WTC11 (cell line): ENCODE results near the gene CAPZB. TPM values are rescaled to one million over a fixed set of nuclear protein-coding genes. Genes with fewer than 3 reads are reported as not detected.
A peak's percentile ranks its signal among the peaks of the same experiment; 100 is the strongest.
"Not testable (repeated sequence)": the region's sequence is repeated elsewhere in the genome, so short reads cannot be mapped to it uniquely, and the experiment has no call there.

Experiments
- ATAC-seq: fragments of 200-7000 bp; cut with Tn5 transposase; 2 replicates; pipeline ENCODE4 v1.10.0; 2021; ENCODE audit warnings: mild to moderate bottlenecking, moderate library complexity
- CTCF ChIA-PET: fragments of 300-600 bp; sonication (Branson Sonifier 250); formaldehyde crosslinking; loops from one replicate; lab custom pipeline; 2021; ENCODE audit warnings: antibody characterized with exemption; lab: Charles Lee
- POLR2A ChIA-PET: fragments of 350-600 bp; sonication (Branson Sonifier 250); formaldehyde crosslinking; loops from one replicate; lab custom pipeline; 2021; ENCODE audit warnings: antibody characterized with exemption; lab: Charles Lee
- DNase-seq: peaks from one replicate; pipeline ENCODE4 v3.0.0; 2021; ENCODE audit warnings: low spot score
- H3K27ac Mint-ChIP-seq: 2 replicates; pipeline ENCODE4 v1.8.0; 2021; ENCODE audit warnings: mixed read lengths
- H3K27me3 Mint-ChIP-seq: 2 replicates; pipeline ENCODE4 v1.8.0; 2021; ENCODE audit warnings: low read depth, mild to moderate bottlenecking, moderate library complexity, mixed read lengths
- H3K36me3 Mint-ChIP-seq: 2 replicates; pipeline ENCODE4 v1.8.0; 2021; ENCODE audit warnings: mixed read lengths
- H3K4me1 Mint-ChIP-seq: 2 replicates; pipeline ENCODE4 v1.8.0; 2022; ENCODE audit warnings: mixed read lengths
- H3K4me3 Mint-ChIP-seq: 2 replicates; pipeline ENCODE4 v1.8.0; 2021; ENCODE audit warnings: mild to moderate bottlenecking, moderate library complexity, mixed read lengths
- H3K9me3 Mint-ChIP-seq: 2 replicates; pipeline ENCODE4 v1.8.0; 2021; ENCODE audit warnings: mixed read lengths
- CREB1 ChIP-seq: sonication (generic); formaldehyde crosslinking; IDR thresholded peaks from 2 replicates; pipeline ENCODE4 v1.8.0; 2023; ENCODE audit warnings: mild to moderate bottlenecking, missing genetic modification reagents
- FOXJ3 ChIP-seq: sonication (generic); formaldehyde crosslinking; IDR thresholded peaks from 2 replicates; pipeline ENCODE4 v1.9.0; 2021; ENCODE audit warnings: missing genetic modification reagents, mild to moderate bottlenecking, borderline replicate concordance
- IRF2 ChIP-seq: sonication (generic); formaldehyde crosslinking; IDR thresholded peaks from 2 replicates; pipeline ENCODE4 v1.8.0; 2022; ENCODE audit warnings: low read depth, missing genetic modification reagents, borderline replicate concordance
- JUN ChIP-seq: sonication (generic); formaldehyde crosslinking; IDR thresholded peaks from 2 replicates; pipeline ENCODE4 v1.8.0; 2023; ENCODE audit warnings: mild to moderate bottlenecking, missing genetic modification reagents
- MYBL2 ChIP-seq: sonication (generic); formaldehyde crosslinking; IDR thresholded peaks from 2 replicates; pipeline ENCODE4 v1.8.1; 2023; ENCODE audit warnings: mild to moderate bottlenecking, moderate library complexity, missing genetic modification reagents
- NFE2L1 ChIP-seq: sonication (generic); formaldehyde crosslinking; IDR thresholded peaks from 2 replicates; pipeline ENCODE4 v1.8.1; 2023; ENCODE audit warnings: missing genetic modification reagents
- NFYB ChIP-seq: sonication (generic); formaldehyde crosslinking; conservative IDR thresholded peaks from 2 replicates; pipeline ENCODE4 v1.8.0; 2022; ENCODE audit warnings: low read depth, missing genetic modification reagents
- SP1 ChIP-seq: sonication (generic); formaldehyde crosslinking; conservative IDR thresholded peaks from 2 replicates; pipeline ENCODE4 v1.8.1; 2022; ENCODE audit warnings: missing genetic modification reagents
- TEAD4 ChIP-seq: sonication (generic); formaldehyde crosslinking; IDR thresholded peaks from 2 replicates; pipeline ENCODE4 v1.8.0; 2022; ENCODE audit warnings: mild to moderate bottlenecking, missing genetic modification reagents
- ZNF121 ChIP-seq: sonication (generic); formaldehyde crosslinking; IDR thresholded peaks from 2 replicates; pipeline ENCODE4 v1.8.0; 2023; ENCODE audit warnings: missing genetic modification reagents
- ZNF138 ChIP-seq: sonication (generic); formaldehyde crosslinking; conservative IDR thresholded peaks from 2 replicates; pipeline ENCODE4 v1.8.1; 2022; ENCODE audit warnings: mild to moderate bottlenecking, moderate library complexity, missing genetic modification reagents
- ZNF232 ChIP-seq: sonication (generic); formaldehyde crosslinking; IDR thresholded peaks from 2 replicates; pipeline ENCODE4 v1.8.0; 2022; ENCODE audit warnings: mild to moderate bottlenecking, missing genetic modification reagents
- ZNF416 ChIP-seq: fragments of 250-450 bp; sonication (Bioruptor Pico); IDR thresholded peaks from 2 replicates; pipeline ENCODE4 v1.9.0; 2021; ENCODE audit warnings: mild to moderate bottlenecking, inconsistent platforms
- total RNA-seq: library from RNA; stranded (reverse); gene quantifications from 3 replicates; pipeline ENCODE4 v1.2.3, GENCODE V29; 2021
- TF ChIP-seq, protein P1 (sequence below): sonication (generic); formaldehyde crosslinking; IDR thresholded peaks from 2 replicates; pipeline ENCODE4 v1.8.0; 2022; ENCODE audit warnings: mild to moderate bottlenecking, missing genetic modification reagents
- TF ChIP-seq, protein P2 (sequence below): sonication (generic); formaldehyde crosslinking; IDR thresholded peaks from 2 replicates; pipeline ENCODE4 v1.8.1; 2023; ENCODE audit warnings: mild to moderate bottlenecking, missing genetic modification reagents, borderline replicate concordance
- TF ChIP-seq, protein P3 (sequence below): sonication (generic); formaldehyde crosslinking; IDR thresholded peaks from 2 replicates; pipeline ENCODE4 v1.8.1; 2022; ENCODE audit warnings: mild to moderate bottlenecking, moderate library complexity, missing genetic modification reagents
- TF ChIP-seq, protein P4 (sequence below): sonication (generic); formaldehyde crosslinking; IDR thresholded peaks from 2 replicates; pipeline ENCODE4 v1.8.0; 2022; ENCODE audit warnings: missing genetic modification reagents
- TF ChIP-seq, protein P5 (sequence below): sonication (generic); formaldehyde crosslinking; IDR thresholded peaks from 2 replicates; pipeline ENCODE4 v1.8.0; 2023; ENCODE audit warnings: missing genetic modification reagents

The CAPZB gene
- total RNA-seq, 1 experiment from 2014 or later, result 348 TPM

DNA sequence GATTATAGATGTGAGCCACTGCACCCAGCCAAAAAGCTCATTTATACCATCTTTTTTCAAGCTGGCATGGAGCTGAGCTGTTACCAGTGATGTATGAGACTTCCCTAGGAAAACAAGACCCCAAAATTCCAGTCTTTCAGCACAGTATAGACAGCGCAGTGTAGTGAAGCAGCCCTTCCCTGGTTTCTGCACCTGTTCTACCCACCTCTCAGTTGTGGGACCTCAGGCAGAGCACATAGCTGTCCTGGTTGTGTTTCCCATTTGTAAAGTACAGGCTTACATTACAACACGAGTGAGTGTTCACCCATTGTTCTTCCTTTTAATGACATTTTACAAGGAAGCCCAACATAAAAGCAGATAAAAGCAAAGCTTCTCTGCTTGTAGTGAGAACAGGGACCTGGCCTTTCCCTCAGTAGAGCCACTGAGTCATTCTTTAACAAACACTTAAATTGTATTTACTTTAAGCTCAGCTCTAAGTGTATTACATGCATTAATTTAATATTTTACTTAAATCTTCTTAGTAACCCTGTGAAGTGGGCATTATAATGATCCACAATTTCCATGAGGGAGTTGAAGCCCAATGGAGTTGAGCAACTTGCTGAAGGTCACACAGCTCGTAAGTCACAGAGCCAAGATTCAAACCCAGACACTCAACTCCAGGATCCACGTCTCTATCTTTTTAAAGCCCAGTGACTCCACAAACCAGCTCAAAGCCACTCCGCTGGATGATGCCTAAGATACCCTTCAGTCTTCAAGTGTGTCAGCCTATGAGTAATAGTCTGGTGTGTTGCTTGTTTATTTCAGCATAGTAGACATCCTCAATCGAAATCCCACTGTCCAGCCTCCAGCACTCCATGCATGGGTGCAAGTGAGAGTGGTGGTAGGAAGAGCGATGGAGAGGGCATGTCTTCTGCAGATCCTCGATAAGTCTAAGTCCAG lies 40.5 kb upstream of the CAPZB start (continued):
- TF ChIP-seq, protein P1, sequence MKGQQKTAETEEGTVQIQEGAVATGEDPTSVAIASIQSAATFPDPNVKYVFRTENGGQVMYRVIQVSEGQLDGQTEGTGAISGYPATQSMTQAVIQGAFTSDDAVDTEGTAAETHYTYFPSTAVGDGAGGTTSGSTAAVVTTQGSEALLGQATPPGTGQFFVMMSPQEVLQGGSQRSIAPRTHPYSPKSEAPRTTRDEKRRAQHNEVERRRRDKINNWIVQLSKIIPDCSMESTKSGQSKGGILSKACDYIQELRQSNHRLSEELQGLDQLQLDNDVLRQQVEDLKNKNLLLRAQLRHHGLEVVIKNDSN (CRISPR knock-in tag), result no peak
- TF ChIP-seq, protein P2, sequence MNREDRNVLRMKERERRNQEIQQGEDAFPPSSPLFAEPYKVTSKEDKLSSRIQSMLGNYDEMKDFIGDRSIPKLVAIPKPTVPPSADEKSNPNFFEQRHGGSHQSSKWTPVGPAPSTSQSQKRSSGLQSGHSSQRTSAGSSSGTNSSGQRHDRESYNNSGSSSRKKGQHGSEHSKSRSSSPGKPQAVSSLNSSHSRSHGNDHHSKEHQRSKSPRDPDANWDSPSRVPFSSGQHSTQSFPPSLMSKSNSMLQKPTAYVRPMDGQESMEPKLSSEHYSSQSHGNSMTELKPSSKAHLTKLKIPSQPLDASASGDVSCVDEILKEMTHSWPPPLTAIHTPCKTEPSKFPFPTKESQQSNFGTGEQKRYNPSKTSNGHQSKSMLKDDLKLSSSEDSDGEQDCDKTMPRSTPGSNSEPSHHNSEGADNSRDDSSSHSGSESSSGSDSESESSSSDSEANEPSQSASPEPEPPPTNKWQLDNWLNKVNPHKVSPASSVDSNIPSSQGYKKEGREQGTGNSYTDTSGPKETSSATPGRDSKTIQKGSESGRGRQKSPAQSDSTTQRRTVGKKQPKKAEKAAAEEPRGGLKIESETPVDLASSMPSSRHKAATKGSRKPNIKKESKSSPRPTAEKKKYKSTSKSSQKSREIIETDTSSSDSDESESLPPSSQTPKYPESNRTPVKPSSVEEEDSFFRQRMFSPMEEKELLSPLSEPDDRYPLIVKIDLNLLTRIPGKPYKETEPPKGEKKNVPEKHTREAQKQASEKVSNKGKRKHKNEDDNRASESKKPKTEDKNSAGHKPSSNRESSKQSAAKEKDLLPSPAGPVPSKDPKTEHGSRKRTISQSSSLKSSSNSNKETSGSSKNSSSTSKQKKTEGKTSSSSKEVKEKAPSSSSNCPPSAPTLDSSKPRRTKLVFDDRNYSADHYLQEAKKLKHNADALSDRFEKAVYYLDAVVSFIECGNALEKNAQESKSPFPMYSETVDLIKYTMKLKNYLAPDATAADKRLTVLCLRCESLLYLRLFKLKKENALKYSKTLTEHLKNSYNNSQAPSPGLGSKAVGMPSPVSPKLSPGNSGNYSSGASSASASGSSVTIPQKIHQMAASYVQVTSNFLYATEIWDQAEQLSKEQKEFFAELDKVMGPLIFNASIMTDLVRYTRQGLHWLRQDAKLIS (CRISPR knock-in tag), result no peak
- no peak for TF ChIP-seq SP1 (CRISPR knock-in tag)
- TF ChIP-seq, protein P3, sequence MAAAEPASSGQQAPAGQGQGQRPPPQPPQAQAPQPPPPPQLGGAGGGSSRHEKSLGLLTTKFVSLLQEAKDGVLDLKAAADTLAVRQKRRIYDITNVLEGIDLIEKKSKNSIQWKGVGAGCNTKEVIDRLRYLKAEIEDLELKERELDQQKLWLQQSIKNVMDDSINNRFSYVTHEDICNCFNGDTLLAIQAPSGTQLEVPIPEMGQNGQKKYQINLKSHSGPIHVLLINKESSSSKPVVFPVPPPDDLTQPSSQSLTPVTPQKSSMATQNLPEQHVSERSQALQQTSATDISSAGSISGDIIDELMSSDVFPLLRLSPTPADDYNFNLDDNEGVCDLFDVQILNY (CRISPR knock-in tag), result no peak
- TF ChIP-seq TEAD4 (CRISPR knock-in tag), result no peak
- TF ChIP-seq NFE2L1 (CRISPR knock-in tag), result no peak
- TF ChIP-seq MYBL2 (CRISPR knock-in tag), result no peak
- TF ChIP-seq ZNF121 (CRISPR knock-in tag), result no peak

DNA sequence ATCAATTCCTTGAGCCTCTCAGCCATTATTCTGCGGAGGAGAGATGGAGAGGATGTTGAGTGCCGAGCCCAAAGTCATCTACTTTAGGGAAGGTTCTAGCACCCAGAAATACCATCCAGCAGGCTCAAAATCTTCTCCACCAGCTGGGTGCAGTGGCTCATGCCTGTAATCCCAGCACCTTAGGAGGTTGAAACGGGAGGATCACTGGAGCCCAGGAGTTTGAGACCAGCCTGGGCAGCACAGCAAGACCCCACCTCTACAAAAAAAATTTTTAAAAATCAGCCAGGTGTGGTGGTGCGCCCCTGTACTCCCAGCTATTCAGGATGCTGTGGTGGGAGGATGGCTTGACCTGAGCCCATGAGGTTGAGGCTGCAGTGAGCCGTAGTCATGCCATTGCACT lies 39.5 kb upstream of the CAPZB start:
- no peak overlapping the region for H3K4me3 Mint-ChIP-seq
- H3K27ac Mint-ChIP-seq, result no peak overlapping the region
- no peak for ATAC-seq
- CTCF ChIA-PET, result interaction anchor here (1.3 kb wide), 1 partner anchor 37 kb away, joined by 3 read pairs; no protein-coding TSS in a partner anchor
- H3K27me3 Mint-ChIP-seq, result 0 out of 2 replicates have a peak, but pooled peaks cover 4% of the 10 kb centered on the region
- TF ChIP-seq ZNF121 (CRISPR knock-in tag) (peak; percentile 65; the same call in 1 of the 2 replicates), ZNF232 (CRISPR knock-in tag) (no peak)
- POLR2A ChIA-PET, result no interaction called here
- no peaks in the 10 kb centered on the region for H3K4me1 Mint-ChIP-seq
- no peak for DNase-seq
- H3K9me3 Mint-ChIP-seq, result peaks cover 9% of the 10 kb centered on the region
- peaks cover 3% of the 10 kb centered on the region for H3K36me3 Mint-ChIP-seq

DNA sequence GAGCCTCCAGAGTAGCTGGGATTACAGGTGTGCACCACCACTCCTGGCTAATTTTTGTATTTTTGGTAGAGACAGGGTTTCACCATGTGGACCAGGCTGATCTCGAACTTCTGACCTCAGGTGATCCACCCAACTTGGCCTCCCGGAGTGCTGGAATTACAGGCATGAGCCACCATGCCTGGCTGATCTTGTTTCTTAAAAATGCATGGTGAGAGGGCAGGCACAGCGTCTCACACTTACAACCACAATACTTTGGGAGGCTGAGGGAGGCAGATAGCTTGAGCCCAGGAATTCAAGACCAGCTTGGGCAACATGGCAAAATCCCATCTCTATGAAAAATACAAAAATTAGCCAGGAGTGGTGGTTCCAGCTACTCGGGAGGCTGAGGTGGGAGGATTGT lies 37.2 kb upstream of the CAPZB start:
- CTCF ChIA-PET, POLR2A ChIA-PET, H3K4me3 Mint-ChIP-seq, H3K4me1 Mint-ChIP-seq, DNase-seq, H3K27me3 Mint-ChIP-seq, H3K27ac Mint-ChIP-seq, H3K36me3 Mint-ChIP-seq, ATAC-seq: not testable (repeated sequence)
- H3K9me3 Mint-ChIP-seq, result peaks cover 14% of the 10 kb centered on the region

DNA sequence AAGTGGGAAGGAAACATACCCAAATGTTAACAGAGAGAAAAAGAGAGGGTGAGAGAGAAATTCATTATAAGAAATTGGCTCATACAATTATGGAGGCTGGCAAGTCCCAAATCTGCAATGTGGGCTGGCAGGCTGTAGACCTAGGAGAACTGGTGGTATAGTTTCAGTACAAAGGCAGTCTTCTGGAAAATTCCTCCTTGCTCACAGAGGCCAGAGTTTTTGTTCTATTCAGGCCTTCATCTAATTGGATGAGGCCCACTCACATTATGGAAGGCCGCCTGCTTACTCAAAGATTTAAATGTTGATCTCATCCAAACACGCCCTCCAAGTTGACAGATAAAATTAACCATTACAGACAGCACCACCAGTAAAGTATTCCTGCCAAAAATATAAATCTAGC lies 36.1 kb upstream of the CAPZB start:
- H3K27ac Mint-ChIP-seq, result no peak overlapping the region
- H3K9me3 Mint-ChIP-seq, result peaks cover 24% of the 10 kb centered on the region

More for the DNA sequence above, 36.1 kb upstream of the CAPZB start:
- Mint-ChIP-seq H3K4me1 (no peaks in the 10 kb centered on the region), H3K27me3 (peaks cover 10% of the 10 kb centered on the region; the same call in 1 of the 2 replicates), H3K36me3 (peaks cover 3% of the 10 kb centered on the region), H3K4me3 (no peak overlapping the region)
- ATAC-seq (no peak), DNase-seq (no peak)
- TF ChIP-seq CREB1 (CRISPR knock-in tag) (no peak), ZNF416 (CRISPR knock-in tag) (no peak), FOXJ3 (CRISPR knock-in tag) (no peak), ZNF138 (CRISPR knock-in tag) (no peak), IRF2 (CRISPR knock-in tag) (no peak), JUN (CRISPR knock-in tag) (no peak), NFYB (no peak)
- TF ChIP-seq, protein P4, sequence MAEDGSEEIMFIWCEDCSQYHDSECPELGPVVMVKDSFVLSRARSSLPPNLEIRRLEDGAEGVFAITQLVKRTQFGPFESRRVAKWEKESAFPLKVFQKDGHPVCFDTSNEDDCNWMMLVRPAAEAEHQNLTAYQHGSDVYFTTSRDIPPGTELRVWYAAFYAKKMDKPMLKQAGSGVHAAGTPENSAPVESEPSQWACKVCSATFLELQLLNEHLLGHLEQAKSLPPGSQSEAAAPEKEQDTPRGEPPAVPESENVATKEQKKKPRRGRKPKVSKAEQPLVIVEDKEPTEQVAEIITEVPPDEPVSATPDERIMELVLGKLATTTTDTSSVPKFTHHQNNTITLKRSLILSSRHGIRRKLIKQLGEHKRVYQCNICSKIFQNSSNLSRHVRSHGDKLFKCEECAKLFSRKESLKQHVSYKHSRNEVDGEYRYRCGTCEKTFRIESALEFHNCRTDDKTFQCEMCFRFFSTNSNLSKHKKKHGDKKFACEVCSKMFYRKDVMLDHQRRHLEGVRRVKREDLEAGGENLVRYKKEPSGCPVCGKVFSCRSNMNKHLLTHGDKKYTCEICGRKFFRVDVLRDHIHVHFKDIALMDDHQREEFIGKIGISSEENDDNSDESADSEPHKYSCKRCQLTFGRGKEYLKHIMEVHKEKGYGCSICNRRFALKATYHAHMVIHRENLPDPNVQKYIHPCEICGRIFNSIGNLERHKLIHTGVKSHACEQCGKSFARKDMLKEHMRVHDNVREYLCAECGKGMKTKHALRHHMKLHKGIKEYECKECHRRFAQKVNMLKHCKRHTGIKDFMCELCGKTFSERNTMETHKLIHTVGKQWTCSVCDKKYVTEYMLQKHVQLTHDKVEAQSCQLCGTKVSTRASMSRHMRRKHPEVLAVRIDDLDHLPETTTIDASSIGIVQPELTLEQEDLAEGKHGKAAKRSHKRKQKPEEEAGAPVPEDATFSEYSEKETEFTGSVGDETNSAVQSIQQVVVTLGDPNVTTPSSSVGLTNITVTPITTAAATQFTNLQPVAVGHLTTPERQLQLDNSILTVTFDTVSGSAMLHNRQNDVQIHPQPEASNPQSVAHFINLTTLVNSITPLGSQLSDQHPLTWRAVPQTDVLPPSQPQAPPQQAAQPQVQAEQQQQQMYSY (CRISPR knock-in tag), result no peak
- TF ChIP-seq, protein P3 (CRISPR knock-in tag), result no peak
- TF ChIP-seq, protein P5, sequence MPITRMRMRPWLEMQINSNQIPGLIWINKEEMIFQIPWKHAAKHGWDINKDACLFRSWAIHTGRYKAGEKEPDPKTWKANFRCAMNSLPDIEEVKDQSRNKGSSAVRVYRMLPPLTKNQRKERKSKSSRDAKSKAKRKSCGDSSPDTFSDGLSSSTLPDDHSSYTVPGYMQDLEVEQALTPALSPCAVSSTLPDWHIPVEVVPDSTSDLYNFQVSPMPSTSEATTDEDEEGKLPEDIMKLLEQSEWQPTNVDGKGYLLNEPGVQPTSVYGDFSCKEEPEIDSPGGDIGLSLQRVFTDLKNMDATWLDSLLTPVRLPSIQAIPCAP (CRISPR knock-in tag), result no peak
- ChIA-PET POLR2A (no interaction called here), CTCF (no interaction called here)
